Stimulated activated CD4-positive, alpha-beta T cell treated with anti-CD3 and anti-CD28 coated beads, Interleukin-15, amount 100 ng/mL, for 48 hours (primary cell): ENCODE data around the gene OR51M1.

ENCODE experiments used
- DNase-seq, 2 donors: peaks; one replicate each; pipeline ENCODE4 v3.0.0-alpha.2; 2020; ENCODE audit warnings: low read depth in 2 of 2

OR51M1 gene

DNA sequence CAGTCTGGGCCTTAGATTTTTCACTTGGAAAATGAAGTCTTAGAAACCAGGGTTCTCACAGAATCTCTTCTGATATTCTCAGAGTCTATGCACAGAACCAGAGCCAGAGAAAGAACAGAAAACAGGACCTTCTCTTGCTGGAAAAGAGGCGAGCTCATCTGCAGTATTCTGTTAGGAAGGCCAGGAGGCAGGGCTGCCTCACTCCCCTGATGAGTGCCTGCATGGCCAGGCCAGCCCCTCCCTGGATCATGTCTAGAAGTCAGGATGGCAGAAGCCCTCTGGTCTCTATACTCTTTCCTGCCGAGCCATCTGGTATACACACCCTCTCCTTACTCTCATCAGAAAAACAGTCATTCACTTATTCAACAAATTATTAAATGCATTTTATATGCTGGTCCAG lies 723 bp downstream of the OR51M1 start:
- no peak for DNase-seq

- no peak for DNase-seq
Measured at GRCh38 chr11:5390210-5390609, 6.6 kb downstream of the OR51M1 start.

- no peak for DNase-seq
Measured at GRCh38 chr11:5394091-5394490, 10.5 kb downstream of the OR51M1 start.

DNA sequence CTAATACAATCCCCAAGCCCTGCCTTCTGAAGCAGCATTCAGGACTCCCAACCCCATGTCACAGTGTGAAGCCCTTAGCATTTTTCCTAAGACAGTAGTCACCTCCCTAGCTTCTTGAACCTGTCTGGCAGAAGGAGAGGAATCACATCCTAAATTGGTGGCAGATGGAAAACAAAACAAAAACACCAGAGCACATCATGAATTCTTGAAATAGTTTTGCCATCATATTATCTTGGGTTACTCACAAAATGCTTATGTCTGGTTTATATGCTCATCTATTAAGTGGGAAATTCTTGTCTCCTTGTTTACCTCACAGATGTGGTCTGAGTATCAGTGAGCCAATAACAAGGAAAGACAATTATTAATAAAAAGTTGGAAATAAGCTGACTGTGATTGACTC lies 15.3 kb downstream of the OR51M1 start:
- DNase-seq = no peak

GRCh38 chr11:5405173-5405572 lies 21.6 kb downstream of the OR51M1 start:
- no peak for DNase-seq

DNA sequence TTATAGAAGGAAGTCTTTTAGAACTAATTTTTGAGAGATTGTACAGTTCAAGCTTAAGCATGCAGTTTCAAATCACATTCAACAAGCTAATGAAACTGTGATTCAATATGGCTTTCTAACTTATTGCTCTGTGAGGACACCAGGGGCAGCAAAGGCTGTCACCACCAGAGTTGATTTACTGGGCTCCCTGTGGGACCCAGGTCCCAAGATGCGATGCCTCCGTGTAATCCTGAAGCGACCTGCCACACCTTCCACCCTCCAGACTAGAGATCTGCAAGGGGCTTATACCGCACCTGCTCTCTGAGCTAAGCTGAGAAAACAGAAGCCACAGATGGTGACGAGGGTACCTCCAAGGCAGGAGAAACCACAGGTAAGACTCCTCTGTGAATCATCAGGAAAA lies 37.4 kb downstream of the OR51M1 start:
- no peak for DNase-seq

GRCh38 chr11:5421811-5422210 lies 38.2 kb downstream of the OR51M1 start, which contains the start of gene OR51Q1:
TSS of gene OR51Q1 (plus strand) at chr11:5422111. CDS start at chr11:5422201, 90 bp downstream.
- no peak for DNase-seq

DNA sequence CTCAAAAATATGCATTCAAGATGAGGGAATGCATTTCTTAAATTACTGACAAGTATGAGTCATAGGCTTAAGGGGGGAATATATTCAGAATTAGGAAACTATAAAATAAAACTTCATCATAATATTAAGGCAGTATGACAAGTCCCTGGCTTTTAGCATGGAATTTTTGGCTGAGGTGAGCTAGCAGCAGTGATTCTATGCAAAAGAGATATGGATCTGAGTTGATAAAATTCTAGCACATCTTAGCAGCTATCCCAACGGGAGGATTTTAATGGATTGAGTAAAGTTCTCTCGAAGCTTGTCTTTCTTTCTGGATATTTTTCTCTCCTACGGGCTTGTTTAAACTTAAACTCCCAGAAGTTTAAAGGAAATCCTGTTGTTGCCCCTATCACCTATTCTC lies 39.5 kb downstream of the OR51M1 start:
- DNase-seq = no peak

- DNase-seq = no peak
Measured at GRCh38 chr11:5441414-5441813, 57.8 kb downstream of the OR51M1 start, which contains the start of gene OR51I1. TSS of gene OR51I1 (minus strand) at chr11:5441514. CDS start at chr11:5441514, 0 bp downstream.
